NCI-H2029 (cell line): ENCODE results near the gene VAV2.
A peak's percentile ranks its signal among the peaks of the same experiment; 100 is the strongest.

ENCODE experiments used
- DNase-seq: peaks from one replicate; lab custom pipeline; 2025; lab: John Stamatoyannopoulos, UW

Gene VAV2

GRCh38 chr9:133796562-133796961, 195.6 kb downstream of the VAV2 start:
- DNase-seq = no peak

DNA sequence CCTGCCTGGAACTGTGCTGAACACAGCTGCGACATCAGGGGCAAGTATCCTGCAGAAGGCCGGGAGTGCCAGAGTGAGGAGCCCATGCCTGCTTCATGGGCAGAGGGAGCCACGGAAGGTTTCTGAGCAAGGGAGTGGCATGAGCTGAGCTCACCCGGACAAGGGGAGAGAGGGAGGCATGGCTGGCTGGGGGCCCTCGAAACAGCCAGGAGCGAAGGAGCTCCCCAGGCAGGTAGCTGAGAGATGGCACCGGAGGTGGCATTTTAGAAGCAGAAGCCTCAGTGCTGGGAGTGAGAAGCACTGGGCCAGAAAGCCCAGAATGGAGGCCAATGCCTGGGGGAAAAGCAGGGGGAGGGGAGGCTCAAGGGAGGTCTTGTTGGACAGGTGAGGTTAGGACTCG, 197.1 kb downstream of the VAV2 start:
- DNase-seq = no peak

- DNase-seq = no peak
Measured at GRCh38 chr9:133794016-133794760, 197.9 kb downstream of the VAV2 start.

DNA sequence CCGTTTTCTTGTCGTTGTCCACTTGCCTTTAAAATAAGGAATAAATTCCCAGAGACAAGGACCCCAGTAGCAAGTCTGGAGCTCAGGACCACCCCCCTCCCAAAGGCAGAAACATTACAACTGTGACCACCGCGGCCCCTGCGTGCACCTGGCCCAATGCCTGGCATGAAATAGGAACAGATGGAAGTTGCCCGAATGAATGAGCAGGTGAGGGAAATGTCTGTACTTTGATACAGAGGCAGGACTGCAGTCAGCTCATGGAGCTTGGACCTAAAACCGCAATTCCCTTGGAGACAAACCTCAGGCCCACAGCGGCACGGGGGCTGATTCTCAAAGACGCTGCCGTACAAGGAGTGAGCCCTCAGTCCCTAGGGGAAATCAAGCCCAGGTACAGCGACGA, 198.7 kb downstream of the VAV2 start:
- DNase-seq = no peak

DNA sequence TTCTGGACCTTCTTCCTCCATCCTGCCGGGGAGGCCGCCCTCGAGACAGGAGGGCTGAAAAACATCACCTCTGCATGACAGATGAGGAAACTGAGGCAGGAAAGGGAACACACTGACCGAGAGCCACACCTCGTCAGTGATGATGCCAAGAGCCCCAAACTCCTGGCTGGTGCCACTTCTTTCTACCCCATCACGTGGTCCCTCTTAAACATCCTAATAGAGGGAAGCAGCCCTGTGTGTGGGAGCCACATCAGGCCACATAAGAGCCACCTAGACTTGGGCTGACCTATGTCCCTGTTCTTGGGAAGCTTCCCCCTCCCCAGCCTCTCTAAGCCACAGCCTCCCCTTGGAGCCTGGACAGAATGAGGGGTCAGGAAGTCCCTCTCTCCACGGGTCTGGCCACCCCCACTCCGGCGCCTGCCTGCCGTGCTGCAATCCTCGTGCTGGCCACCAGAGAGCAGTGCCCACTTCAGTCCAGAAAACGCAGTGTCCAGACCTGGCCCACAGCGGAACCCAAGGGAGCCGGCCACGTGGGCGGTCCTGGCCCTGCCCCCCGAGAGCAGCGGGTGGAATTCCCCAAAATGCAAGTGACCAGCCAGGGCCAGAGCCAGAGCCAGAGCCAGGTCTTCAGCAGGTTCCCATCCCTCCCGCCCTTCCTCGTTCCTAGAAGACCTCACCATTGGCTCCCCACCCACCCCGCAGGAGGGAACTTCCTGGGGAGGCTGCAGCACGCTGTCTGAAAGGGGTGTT, 199.2 kb downstream of the VAV2 start:
- DNase-seq = peak; percentile 22

GRCh38 chr9:133791735-133792649, 200.1 kb downstream of the VAV2 start:
- no peak for DNase-seq

DNA sequence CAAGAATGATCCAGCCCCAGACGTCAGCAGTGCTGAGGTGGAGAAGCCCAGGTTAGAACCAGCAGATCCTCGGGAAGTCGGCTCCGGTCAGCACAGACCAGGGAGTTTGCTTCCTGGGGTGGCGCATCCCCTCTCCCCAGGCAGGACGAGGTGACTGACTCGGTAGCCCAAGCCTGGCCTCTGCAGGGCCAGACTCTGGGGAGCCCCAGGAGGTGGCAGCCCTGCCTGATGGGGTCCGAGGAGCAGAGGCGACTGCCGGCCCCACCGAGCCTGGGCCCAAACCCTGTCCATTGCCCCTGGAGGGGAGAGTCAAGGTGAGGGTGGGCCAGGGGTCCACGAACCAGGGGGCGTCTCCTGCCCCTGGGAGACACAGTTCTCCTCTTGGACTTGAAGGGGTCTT, 201.1 kb downstream of the VAV2 start:
- no peak for DNase-seq

- no peak for DNase-seq
Measured at GRCh38 chr9:133789778-133790177, 202.3 kb downstream of the VAV2 start.

DNA sequence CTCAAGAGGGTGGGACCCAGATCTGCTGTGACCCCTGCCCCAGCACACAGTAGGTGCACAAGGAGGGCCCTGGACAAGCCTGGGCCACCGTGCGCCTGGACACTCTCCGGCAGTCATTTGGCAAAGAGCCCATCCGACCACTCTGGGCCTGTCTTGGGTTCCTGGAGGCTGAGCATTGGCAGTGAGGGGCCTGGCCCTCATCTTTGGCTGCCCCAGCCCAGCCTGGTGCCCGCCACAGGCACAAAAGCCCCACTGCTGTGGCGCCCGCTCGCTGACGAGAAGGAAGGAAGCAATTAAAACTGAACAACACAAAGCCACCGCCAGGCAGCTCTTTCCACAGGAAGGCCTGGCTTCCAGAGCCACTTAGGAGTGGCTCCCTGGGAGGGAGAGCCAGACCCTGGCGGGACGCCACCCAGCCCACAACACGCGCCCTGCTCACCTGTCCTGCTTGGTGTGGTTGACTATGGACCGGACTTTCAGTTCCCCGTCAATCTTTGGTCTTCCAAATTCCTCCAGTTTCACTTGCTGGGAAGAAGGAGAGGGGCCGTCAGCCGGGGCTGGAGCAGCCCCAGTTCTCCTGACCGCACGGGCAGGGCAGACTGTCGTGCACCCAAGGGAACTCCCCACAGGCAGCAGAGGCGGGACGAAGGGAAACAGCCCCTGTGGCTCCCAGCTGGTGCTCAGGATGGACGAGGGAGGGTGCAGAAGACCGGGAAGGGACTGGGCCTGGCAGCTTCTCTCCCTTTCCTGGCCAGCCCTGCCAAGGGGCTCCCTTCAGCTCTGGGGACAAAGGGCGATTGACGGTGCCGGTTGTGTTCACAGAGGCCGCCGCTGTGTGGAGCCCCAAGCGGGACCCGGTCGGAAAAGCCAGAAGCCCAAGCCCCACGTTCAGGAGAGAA, 203.1 kb downstream of the VAV2 start:
- peak; percentile 71 for DNase-seq

DNA sequence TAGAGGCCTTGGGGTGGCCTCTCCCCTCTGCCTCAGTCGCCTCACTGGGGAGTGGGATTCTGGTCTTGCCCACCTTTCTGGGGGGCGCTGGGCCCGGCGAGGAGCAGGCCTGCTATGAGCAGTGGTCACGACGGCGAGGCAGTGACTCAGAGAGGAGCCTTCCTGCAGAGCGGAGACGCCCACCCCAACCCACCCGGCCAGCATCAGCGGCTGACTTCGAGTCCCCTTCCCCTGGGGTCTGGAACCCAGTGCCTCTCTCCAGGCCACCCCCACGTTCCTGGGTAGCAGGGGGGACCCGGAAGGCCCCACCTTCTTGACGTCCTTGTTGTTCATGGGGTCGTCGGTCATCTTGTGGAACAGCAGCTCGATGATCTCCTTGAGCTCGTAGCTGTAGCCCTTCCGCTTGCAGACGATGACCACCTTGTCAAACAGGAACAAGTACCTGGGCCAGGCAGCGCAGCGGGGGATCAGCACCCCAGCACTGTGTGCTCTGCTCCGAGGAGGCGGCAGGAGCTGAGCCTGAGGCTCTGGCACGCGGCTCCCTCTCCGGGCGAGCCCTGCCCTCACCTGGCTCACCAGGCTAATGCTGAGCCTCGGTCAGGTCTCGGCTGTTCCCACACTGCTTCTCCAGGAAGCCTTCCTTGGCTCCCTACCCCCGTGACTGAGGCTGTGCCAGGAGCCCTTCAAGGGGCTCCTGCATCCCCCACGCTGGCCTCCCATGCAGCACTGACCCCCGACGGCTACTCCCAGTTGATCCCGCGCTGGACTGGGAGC, 203.9 kb downstream of the VAV2 start:
- no peak for DNase-seq

DNA sequence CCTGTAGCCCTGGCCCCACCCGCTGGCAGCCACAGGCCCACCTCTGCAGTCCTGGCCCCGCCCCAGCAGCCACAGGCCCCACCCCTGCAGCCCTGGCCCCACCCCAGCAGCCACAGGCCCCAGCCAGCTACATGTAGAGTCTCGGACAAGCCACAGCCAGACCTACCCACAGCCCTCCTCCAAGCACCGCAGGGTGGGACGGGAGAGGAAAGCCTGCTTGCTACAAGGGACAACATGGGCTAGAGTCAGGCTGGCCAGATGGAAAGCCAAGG, 204.4 kb downstream of the VAV2 start:
- DNase-seq = no peak

- DNase-seq = no peak
Measured at GRCh38 chr9:133786907-133787753, 205.0 kb downstream of the VAV2 start.

DNA sequence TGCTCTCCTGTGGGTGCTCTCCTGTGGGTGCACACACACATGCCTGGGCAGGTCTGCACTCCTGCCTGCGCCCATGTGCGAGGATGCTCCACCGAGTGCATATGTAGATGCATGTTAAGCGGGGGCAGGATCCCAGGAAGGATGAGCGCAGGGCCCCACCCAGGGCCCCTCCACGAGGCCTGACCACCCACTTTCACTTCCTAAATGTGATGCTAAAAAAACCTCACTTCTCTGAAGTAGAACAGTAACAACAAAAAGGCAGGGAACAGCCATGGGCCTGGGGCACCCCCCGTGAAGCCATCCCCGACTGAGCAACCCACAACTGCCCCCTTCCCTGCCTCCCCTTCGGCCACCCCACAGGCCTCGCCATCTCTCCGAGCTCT, 205.8 kb downstream of the VAV2 start:
- DNase-seq = no peak

GRCh38 chr9:133785753-133786370, 206.3 kb downstream of the VAV2 start:
- no peak for DNase-seq

DNA sequence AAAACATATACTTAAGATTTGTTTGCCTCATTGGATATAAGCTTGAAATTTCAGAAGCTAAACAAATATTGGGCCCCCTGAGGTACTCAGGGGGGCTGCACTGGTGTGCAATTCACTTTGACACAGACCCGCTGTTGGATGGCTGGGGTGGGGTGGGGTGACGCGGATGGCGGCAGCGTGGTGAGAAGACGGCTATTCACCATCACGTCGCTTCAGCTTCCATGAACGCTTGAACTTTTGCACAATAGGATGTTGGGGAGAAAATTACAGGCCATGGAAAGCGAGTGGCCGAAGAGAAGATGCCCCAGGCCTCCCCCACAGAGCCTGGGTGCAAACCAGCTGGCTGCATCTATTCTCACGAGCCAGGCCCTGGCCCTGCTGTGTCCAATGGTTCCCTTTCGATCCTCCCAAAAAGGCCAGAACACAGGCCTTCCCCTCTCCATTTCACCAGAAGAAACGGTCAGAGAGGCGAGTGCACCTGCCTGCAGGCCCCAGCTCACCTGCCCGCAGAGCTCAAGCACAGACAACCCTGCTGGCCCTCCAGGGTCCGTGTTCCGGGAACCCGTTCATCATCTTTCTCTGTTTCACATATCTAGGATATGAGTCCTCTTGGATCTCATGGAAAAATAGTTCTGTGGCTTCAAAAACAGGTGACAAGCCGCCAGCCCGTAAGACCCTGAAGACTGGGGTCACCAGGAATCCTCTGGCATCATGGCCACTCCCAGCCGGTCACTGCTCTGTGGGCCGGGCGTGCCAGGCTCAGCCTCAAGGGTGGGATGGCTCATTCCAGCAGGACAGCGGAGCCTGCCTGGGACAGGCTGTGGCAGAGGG, 207.2 kb downstream of the VAV2 start:
- no peak for DNase-seq

- DNase-seq = no peak
Measured at GRCh38 chr9:133783331-133783731, 208.8 kb downstream of the VAV2 start.

DNA sequence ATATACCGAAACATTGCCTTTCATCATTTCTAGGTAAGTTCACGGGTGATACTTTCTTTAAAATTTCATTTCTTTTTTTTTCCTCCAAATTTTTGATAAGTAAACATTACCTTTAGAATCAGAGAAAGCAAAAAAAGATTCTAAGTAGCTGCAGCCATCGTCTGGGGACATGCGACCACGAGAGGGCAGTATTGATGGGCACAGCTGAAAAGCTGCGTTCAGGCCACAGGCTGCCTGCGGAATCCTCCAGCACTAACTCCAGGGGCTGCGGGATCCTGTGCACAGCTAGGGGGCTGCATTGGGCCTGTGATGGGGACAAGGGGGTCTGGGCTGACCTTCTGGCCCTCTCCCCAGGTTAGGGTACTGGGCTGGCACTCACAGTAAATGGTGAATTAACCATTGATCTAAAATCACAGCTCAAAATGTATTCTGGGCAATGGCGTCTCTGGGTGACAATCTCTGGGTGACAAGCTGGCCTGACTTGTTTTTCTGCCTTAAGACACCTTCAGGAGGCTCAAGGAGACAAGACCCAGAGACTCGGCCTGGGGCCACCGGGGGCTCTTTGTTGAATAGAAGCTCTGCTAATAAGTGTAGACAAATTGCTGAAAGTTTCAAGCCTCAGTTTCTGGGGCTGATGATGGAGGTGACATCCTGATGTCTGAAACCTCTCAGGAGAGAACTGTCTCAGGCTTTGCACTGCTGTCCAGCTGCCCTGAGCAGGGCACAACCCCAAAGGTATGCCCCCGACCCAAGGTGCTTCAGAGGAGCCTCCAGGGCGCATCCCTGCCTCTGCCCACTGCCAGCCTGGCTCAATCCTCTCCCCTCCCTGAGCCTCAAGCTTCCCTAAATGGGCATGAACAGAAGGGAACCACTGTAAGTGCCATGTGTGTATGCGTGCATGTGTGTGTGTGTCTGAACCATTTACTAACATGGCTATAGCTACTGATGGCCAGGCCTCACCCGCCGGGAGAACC, 209.7 kb downstream of the VAV2 start:
- DNase-seq = peak; percentile 50

- no peak for DNase-seq
Measured at GRCh38 chr9:133781828-133782135, 210.3 kb downstream of the VAV2 start.
